Measurements from ENCODE around the gene CLASP1.

The CLASP1 gene

DNA sequence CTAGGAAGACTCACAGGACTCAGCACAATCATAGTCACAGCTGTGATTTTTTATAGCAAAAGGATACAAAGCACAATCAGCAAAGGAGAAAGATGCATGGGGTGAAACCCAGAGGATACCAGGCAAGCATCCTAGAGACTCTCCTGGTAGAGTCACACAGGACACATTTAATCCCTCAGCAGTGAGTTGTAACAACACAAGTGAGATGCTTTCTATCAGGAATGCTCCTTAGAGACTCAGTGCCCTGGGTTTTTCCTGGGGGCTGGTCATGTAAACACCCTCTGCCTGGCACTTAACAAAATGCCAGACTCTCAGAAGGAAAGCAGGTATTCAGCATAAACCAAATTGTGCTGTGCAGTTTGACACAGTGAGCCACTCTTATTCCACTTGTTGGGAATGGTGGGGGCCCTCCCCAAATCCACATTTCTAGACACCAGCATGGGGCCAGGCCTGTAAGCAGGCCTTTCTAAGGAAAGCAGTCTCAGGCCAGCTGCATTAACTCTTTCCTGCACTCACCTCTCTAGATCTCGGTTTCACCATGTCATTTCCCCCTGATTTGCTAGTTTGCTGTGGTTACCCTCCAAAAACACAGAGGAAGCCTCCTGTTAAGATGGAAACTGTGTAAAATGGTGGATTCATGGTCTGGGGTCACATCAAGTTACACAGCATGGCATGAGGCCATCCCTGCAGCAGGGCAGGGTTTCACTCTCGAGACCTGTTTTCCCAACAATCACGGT lies 135.5 kb downstream of the CLASP1 start:
- no peak overlapping the region for H3K27ac ChIP-seq
- no peak overlapping the region for H3K4me3 ChIP-seq
- TF ChIP-seq, protein P1, sequence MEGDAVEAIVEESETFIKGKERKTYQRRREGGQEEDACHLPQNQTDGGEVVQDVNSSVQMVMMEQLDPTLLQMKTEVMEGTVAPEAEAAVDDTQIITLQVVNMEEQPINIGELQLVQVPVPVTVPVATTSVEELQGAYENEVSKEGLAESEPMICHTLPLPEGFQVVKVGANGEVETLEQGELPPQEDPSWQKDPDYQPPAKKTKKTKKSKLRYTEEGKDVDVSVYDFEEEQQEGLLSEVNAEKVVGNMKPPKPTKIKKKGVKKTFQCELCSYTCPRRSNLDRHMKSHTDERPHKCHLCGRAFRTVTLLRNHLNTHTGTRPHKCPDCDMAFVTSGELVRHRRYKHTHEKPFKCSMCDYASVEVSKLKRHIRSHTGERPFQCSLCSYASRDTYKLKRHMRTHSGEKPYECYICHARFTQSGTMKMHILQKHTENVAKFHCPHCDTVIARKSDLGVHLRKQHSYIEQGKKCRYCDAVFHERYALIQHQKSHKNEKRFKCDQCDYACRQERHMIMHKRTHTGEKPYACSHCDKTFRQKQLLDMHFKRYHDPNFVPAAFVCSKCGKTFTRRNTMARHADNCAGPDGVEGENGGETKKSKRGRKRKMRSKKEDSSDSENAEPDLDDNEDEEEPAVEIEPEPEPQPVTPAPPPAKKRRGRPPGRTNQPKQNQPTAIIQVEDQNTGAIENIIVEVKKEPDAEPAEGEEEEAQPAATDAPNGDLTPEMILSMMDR (IDR thresholded peaks at IDR 0.05), result no peak
- DNase-seq (ENCODE audit: low spot score), result no peak

DNA sequence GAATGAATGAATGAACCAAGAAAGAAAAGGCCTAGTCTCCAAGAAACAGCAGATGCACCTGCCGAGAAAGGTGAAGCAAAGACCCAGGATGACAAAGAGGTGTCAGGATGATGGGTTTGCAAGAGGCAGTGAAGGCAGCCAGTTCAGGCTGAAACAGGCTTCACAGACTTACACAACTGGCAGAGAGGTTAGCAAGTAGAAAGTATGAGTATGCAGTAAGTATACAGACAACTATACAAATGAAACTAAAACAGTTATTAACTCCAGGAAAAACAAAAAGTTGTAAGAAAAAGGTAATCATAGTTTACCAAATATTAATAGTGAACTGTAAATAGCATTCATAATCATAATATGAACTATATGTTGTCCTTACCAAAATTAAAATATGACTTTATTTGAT lies 138.4 kb downstream of the CLASP1 start:
- DNase-seq (ENCODE audit: low spot score), result no peak
- no peak overlapping the region for H3K27ac ChIP-seq
- no peak overlapping the region for H3K4me3 ChIP-seq
- TF ChIP-seq, protein P1 (IDR thresholded peaks at IDR 0.05), result no peak

DNA sequence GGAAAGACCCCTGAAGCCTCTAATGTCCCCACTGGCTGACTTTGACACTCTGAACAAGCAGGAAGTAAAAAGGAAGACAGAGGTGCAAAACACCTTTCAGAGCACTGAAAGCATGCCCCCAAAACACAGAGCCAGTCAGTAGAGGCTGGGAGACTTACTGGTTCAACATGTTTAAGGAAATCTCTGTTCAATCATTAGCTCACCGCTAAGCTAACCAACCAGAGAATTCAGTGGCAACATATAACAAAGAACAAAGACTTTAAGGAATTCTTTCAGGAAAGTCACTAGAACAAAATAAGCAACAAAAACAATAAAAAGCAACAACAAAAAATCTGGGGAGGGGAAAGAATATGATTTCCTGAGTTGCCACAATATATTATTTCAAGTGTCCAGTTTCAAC lies 142.6 kb downstream of the CLASP1 start:
- TF ChIP-seq, protein P1 (IDR thresholded peaks at IDR 0.05), result no peak
- DNase-seq (ENCODE audit: low spot score), result no peak
- Histone ChIP-seq H3K27ac (no peak overlapping the region), H3K4me3 (no peak overlapping the region)

DNA sequence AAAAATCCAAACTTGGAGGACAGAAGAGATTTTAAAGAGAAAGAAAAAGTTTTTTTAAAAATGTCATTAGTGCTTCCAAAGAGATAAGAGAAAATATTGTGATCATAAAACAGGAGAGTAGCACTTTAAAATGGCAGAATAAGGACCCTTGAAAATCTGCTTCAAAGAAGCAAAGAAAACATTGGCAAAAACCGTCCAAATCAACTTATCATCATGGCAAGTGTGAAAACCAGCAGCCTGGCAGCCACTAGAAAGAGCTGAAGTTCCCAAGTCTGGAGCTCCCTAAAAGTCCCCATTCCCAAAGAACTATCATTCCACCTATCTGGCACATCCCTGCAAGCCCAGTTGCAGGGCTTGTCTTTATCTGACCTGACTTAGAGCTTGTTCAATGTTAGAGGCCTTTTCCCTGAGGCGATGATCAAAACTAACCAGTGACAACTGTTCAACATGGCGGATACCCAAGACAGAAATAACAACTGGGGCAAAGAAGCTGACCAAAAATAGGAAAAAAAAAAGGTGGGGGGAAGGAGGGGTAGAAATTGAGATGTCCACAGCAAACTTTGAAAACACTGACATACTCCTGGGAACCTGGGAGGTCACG lies 143.2 kb downstream of the CLASP1 start:
- DNase-seq (ENCODE audit: low spot score), result no peak
- no peak overlapping the region for H3K27ac ChIP-seq
- H3K4me3 ChIP-seq, result no peak overlapping the region
- TF ChIP-seq, protein P1 (IDR thresholded peaks at IDR 0.05), result no peak

DNA sequence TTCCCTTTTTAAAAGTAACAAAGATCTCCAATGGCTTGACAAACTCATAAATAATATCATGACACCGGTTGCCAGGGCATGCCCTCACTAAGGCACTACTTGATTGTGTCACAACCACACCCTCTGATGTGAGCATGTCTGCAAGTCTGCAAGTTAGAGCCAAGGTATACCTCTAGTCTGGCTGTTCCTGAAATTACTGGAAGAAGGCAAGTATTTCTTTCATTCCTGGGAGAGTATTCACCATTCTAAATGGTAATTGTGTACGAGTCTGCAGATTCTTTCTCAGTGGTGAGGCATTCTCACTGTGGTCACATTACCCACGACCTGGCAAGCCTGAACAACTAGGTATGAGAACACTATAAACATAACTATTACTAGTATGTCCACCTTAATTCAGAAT lies 144.3 kb downstream of the CLASP1 start:
- Histone ChIP-seq H3K4me3 (no peak overlapping the region), H3K27ac (no peak overlapping the region)
- DNase-seq (ENCODE audit: low spot score), result no peak
- TF ChIP-seq, protein P1 (IDR thresholded peaks at IDR 0.05), result no peak

DNA sequence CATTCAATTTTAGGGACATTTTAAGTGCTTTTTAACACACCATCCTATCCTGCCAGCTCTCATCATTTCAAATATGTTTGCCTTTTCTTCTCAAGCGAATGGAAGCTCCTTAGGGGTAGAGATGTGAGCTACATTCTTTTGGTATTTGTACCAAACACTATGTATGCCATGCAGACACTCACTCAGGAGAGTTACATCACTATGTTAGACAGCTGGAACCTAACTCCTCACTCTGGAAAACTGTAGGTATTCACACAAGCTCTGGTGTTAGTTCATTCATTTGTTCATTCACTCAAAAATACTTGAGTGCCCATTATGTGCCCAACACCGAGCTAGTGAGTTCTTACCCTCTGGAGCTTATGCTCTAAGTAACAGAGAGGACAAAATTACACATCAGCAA lies 144.9 kb downstream of the CLASP1 start:
- TF ChIP-seq, protein P1 (IDR thresholded peaks at IDR 0.05), result no peak
- no peak overlapping the region for H3K4me3 ChIP-seq
- no peak for DNase-seq (ENCODE audit: low spot score)
- H3K27ac ChIP-seq, result no peak overlapping the region

DNA sequence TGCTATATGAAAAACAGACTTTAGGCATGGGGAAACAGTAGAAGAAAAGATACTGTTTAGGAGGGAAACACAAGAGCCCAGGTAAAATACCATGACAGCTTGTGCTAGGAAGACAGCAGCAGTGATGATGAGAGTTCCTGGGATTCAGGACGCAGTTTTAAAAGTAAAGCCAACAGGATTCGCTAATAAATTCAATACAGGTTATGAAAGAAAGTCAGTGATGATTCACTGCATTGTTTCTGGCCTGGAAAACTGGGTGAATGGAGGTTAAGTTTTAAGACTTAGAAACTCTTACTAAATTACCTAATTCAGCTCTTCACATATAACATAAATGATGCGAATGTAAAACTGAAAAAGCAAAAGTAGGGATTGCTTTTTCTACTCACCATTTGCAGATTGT lies 146.5 kb downstream of the CLASP1 start:
- H3K27ac ChIP-seq, result no peak overlapping the region
- TF ChIP-seq, protein P1 (IDR thresholded peaks at IDR 0.05), result no peak
- no peak for DNase-seq (ENCODE audit: low spot score)
- no peak overlapping the region for H3K4me3 ChIP-seq

Measured in coronary artery (tissue), 2 donors.